ENCODE results near the gene NCKAP5. TPM values are rescaled to one million over a fixed set of nuclear protein-coding genes. Genes with fewer than 3 reads are reported as not detected.

Gene NCKAP5
- total RNA-seq, 3 donors from 2014 or later, result 1.9 to 6.3 (median 2.3) TPM

DNA sequence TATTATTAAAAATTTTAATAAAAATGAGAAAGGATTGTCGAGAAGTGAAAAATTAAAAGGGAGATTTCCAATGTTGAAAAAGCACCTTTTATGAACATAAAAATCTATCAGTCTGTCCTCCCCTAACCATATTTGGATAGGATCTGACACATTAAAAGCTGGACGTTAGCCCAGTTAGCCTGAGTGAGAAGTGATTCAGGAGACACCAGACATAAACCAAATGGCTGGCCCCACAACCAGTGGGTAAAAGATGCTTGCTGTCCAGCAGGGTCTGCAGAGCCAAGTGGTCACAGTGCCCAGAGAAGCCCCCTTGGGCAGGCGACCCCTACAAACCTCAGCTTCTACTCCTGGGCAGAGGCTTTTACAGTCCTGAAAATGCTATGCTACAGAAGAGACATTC is 644.5 kb downstream of the NCKAP5 start:
- Histone ChIP-seq H3K9me3 (no peaks in the 10 kb centered on the region), H3K4me1 (ENCODE audit: low read depth) (no peaks in the 10 kb centered on the region), H3K4me3 (no peak overlapping the region), H3K36me3 (ENCODE audit: low read depth) (no peaks in the 10 kb centered on the region)
- DNase-seq (peak in 1 of 3 donors; percentile 3), ATAC-seq (no peak)
- TF ChIP-seq, protein P1, sequence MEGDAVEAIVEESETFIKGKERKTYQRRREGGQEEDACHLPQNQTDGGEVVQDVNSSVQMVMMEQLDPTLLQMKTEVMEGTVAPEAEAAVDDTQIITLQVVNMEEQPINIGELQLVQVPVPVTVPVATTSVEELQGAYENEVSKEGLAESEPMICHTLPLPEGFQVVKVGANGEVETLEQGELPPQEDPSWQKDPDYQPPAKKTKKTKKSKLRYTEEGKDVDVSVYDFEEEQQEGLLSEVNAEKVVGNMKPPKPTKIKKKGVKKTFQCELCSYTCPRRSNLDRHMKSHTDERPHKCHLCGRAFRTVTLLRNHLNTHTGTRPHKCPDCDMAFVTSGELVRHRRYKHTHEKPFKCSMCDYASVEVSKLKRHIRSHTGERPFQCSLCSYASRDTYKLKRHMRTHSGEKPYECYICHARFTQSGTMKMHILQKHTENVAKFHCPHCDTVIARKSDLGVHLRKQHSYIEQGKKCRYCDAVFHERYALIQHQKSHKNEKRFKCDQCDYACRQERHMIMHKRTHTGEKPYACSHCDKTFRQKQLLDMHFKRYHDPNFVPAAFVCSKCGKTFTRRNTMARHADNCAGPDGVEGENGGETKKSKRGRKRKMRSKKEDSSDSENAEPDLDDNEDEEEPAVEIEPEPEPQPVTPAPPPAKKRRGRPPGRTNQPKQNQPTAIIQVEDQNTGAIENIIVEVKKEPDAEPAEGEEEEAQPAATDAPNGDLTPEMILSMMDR (IDR thresholded peaks at IDR 0.05), result no peak
- intact Hi-C loops (cut with DNase I, micrococcal nuclease), result no loop called here

DNA sequence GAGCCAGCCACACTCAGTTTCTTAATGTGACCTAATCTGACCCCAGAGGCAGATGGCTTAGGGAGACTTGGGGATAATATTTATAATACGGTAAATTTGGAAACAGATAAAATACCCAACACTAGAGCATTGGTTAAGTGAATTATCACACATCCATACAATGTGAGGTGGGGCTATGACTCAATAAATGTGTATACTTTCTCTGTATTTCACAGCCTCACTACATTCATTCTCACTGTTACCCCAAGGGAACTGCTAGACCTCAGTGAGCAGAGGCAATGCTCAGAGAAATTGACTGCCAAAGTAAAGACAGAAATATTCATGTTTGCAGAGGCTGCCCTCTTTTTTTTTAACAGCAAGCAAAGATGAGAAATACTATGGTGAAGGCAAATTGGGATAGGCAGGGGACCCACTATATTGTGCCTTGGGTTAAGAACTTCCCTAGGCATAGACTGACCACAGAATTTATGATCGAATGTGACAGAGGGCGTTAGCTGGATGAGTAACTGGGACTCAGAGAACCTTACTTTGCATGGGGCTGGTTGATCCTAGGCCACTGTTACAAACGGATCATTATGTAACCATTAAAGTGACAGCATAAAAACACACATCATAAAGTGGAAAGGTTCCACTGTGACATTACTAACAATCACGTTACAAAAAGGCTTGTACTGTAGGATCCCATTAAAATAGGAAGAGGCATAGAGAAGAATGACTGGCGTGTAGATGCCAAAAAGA is 652.3 kb downstream of the NCKAP5 start:
- intact Hi-C loops (cut with DNase I, micrococcal nuclease), result no loop called here
- no peak overlapping the region for H3K4me3 ChIP-seq
- TF ChIP-seq, protein P1 (IDR thresholded peaks at IDR 0.05), result no peak
- ATAC-seq (peak; percentile 34), DNase-seq (no peak)
- no peaks in the 10 kb centered on the region for H3K36me3 ChIP-seq (ENCODE audit: low read depth)
- no peaks in the 10 kb centered on the region for H3K9me3 ChIP-seq
- no peaks in the 10 kb centered on the region for H3K4me1 ChIP-seq (ENCODE audit: low read depth)

DNA sequence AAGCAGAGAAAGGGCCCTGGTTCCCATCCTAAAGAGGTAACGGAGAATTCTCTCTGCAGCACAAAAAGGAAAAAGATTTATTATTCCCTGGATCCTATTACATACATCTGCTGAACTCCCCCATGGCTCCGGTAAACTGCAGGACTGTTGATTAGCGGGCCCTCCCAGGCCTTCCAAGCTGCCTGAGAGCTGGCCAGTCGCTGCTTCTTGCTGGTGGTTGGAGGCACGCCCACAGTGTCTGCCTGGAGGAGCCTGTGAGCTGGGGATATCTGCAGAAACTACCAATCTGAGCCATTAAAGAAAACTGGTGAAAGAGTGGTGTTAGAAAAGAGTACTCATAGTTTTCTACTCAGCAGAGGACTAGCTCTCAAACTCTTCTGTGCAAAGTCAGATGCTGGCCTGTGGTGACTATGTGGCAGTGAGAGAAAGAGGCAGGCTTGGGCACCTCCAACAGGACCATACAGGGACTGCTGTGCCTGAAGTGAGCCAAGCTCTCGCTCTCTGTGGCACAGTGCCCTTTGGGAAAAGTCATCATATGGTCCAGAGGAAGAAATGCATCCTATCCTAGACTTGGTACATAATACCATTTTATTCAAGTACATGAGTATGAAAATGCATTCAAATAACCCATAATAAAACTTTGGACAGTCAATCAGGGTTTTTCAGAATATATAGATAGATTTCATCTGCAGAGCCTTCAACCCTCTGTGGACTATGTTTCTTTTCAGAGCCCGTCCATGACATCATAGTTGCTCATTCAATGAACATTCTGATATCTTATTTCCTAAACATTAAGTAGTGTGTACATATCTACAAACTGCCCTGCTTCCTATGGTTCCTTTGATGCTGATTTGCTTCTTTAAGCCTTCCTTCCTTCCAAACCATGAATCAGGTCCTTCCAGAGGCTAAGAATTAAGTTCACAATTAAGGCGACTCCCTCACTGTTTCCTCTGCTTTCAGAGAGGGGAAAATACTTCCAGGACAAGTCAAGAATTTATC is 656.2 kb downstream of the NCKAP5 start:
- Histone ChIP-seq H3K4me3 (no peak overlapping the region), H3K36me3 (ENCODE audit: low read depth) (no peaks in the 10 kb centered on the region), H3K9me3 (no peaks in the 10 kb centered on the region), H3K4me1 (ENCODE audit: low read depth) (no peaks in the 10 kb centered on the region)
- no peak for DNase-seq
- intact Hi-C loops (cut with DNase I, micrococcal nuclease), result no loop called here
- no peak for ATAC-seq
- TF ChIP-seq, protein P1 (IDR thresholded peaks at IDR 0.05), result no peak

DNA sequence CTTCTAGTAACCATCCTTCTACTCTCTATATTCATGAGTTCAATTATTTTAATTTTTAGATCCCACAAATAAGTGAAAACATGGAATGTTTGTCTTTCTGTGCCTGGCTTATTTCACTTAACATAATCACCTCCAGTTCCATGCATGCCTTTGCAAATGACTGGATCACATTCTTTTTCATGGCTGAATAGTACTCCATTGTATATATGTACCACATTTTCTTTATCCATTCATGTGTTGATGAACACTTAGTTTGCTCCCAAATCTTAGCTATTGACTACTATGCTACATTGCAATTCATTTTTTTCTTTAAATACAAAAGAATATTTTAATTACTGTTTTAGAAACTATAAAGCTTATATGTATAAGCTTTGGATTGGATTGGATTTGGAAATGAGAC is 657.8 kb downstream of the NCKAP5 start:
- intact Hi-C loops (cut with DNase I, micrococcal nuclease), result no loop called here
- TF ChIP-seq, protein P1 (IDR thresholded peaks at IDR 0.05), result no peak
- ATAC-seq (no peak), DNase-seq (no peak)
- H3K4me3 ChIP-seq, result no peak overlapping the region
- H3K4me1 ChIP-seq (ENCODE audit: low read depth), result no peaks in the 10 kb centered on the region
- H3K36me3 ChIP-seq (ENCODE audit: low read depth), result no peaks in the 10 kb centered on the region
- no peaks in the 10 kb centered on the region for H3K9me3 ChIP-seq

DNA sequence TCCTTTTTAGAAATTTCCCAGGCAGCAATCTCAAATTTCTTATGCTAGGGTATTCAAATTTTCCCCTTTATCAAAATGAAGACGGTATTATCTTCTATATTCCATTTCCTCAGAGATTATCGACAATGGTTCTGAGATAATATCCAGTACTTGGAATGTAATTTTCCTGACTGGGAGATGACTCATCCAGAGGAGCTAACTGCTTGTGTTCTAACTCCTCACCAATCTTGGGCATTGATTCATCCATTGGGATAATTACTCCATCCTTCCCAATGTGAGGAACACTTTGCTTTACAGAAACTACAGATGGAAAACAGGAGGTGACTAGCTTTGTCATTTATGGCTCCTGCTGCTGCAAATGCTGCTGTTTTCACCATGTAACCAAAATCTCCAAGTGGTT is 658.8 kb downstream of the NCKAP5 start:
- ATAC-seq (no peak), DNase-seq (no peak)
- intact Hi-C loops (cut with DNase I, micrococcal nuclease), result no loop called here
- Histone ChIP-seq H3K4me1 (ENCODE audit: low read depth) (no peaks in the 10 kb centered on the region), H3K36me3 (ENCODE audit: low read depth) (no peaks in the 10 kb centered on the region), H3K9me3 (no peaks in the 10 kb centered on the region), H3K4me3 (no peak overlapping the region)
- TF ChIP-seq, protein P1 (IDR thresholded peaks at IDR 0.05), result no peak
